Retinal pigment epithelial cell (primary cell): ENCODE data around the gene CCM2L.

Experiments
- DNase-seq: peaks from one replicate; pipeline ENCODE4 v3.0.0-alpha.2; 2010; ENCODE audit warnings: low read depth
- H3K4me3 ChIP-seq: 2 replicates; pipeline ENCODE4 v1.5.1; 2011; ENCODE audit warnings: mild to moderate bottlenecking, low read length, control low read depth, moderate library complexity
- TF ChIP-seq, protein P1 (sequence below): conservative IDR thresholded peaks from 2 replicates; pipeline ENCODE4 v1.5.1; 2011; ENCODE audit warnings: low read depth, low read length, control low read depth, inconsistent platforms

The CCM2L gene

DNA sequence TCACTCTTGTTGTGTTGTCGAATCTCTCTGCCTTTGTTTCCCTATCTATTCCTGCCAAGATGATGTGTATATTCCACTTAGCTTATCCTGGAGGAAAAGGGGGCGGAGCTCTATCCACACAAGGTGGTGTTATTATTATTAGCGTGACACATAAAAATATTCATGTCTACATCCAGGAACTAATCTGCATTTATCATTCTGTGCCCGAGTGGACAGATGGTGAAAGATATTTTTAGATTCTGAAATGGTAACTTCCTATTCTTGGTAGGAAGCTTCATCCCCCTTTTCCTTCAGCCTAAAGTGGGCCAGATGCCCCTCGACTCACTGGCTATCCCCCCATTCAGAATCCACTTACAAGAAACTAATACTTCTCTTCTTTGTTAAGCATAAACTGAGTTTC, 40.2 kb upstream of the CCM2L start:
- TF ChIP-seq, protein P1, sequence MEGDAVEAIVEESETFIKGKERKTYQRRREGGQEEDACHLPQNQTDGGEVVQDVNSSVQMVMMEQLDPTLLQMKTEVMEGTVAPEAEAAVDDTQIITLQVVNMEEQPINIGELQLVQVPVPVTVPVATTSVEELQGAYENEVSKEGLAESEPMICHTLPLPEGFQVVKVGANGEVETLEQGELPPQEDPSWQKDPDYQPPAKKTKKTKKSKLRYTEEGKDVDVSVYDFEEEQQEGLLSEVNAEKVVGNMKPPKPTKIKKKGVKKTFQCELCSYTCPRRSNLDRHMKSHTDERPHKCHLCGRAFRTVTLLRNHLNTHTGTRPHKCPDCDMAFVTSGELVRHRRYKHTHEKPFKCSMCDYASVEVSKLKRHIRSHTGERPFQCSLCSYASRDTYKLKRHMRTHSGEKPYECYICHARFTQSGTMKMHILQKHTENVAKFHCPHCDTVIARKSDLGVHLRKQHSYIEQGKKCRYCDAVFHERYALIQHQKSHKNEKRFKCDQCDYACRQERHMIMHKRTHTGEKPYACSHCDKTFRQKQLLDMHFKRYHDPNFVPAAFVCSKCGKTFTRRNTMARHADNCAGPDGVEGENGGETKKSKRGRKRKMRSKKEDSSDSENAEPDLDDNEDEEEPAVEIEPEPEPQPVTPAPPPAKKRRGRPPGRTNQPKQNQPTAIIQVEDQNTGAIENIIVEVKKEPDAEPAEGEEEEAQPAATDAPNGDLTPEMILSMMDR: no peak
- no peak for DNase-seq
- H3K4me3 ChIP-seq: no peak overlapping the region

DNA sequence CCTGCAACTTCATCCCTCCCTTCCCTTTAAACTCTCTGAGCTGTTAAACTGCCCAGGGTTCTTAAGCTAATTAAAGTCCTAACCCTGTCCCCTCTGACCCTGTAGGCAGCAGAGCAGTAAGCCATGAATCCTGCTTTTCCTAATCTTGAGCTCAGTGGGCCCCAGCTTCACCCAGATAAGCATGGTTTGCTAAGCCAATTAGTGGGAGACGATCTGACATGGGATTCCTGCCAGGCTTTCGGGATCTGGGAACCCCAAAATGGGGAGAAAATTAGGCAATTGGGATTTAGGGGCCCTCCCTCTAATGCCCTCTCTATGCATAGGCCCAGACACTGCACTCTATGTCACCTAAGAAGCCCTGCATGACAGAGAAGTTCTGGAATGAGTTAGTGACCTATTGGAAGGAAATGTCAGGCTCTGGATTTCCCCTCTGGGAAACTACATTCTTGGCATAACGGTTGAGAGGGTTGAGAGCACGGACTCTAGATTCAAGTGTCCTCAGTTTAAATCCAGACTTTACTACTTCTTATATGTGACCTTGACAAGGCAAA, 37.7 kb upstream of the CCM2L start:
- no peak for DNase-seq
- no peak overlapping the region for H3K4me3 ChIP-seq
- TF ChIP-seq, protein P1: no peak

GRCh38 chr20:31974296-31974695, 35.9 kb upstream of the CCM2L start:
- TF ChIP-seq, protein P1: no peak
- H3K4me3 ChIP-seq: no peak overlapping the region
- DNase-seq: no peak

DNA sequence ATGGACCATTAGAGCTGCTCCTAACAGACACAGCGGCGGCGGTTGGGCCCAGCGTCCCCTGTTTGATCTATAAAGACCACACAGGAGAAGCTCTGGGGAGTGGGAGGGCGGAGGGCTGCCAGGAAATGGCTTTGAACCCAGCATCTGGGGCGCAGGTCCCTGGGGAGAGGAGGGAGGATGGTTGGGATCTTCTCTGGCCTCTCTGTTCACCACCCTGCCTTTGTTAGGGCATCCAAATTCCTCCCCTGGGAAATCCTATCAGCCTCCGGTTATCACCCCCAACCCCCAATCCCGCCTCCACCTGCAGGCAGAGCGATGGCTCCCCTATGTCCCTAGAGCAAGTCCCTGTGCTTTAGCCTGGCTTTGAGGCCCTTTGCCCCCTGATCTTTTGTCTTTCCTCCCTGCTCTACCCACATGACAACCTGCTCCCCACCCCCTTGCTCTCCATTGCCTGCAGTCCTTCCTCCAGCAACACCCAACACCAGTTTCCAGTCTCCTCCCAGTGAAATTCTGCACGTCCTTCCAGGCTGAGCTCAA, 35.2 kb upstream of the CCM2L start:
- no peak for DNase-seq
- TF ChIP-seq, protein P1: no peak

GRCh38 chr20:31975874-31976273, 34.4 kb upstream of the CCM2L start:
- no peak for DNase-seq
- H3K4me3 ChIP-seq: no peak overlapping the region
- TF ChIP-seq, protein P1: no peak

More for the DNA sequence above, 35.2 kb upstream of the CCM2L start:
- no peak overlapping the region for H3K4me3 ChIP-seq

- DNase-seq: no peak
- no peak overlapping the region for H3K4me3 ChIP-seq
- TF ChIP-seq, protein P1: no peak
Measured at GRCh38 chr20:31977080-31977479, 33.2 kb upstream of the CCM2L start.

- no peak for DNase-seq
- no peak overlapping the region for H3K4me3 ChIP-seq
- TF ChIP-seq, protein P1: no peak
Measured at GRCh38 chr20:31979713-31980426, 30.4 kb upstream of the CCM2L start.
